HG03558 (cell line): ENCODE measurements around the gene RAET1G.
"Not testable (repeated sequence)": the region's sequence is repeated elsewhere in the genome, so short reads cannot be mapped to it uniquely, and the experiment has no call there.

ENCODE experiments used
- ATAC-seq: cut with Tn5 transposase; IDR thresholded peaks from one replicate; pipeline ENCODE4 v1.9.1; 2021; ENCODE audit warnings: moderate number of reproducible peaks; ENCODE audit not compliant: unreplicated experiment; ENCODE audit errors: extremely low read depth

RAET1G gene

GRCh38 chr6:149922642-149923326 is at the start of gene RAET1G:
TSS of gene RAET1G (minus strand) at chr6:149923121. CDS start at chr6:149923010, 111 bp downstream.
- no peak for ATAC-seq

GRCh38 chr6:149969635-149970034 is 46.7 kb upstream of the RAET1G start:
- ATAC-seq = no peak

- ATAC-seq = not testable (repeated sequence)
These were observed 46.0 kb upstream of the RAET1G start for GRCh38 chr6:149968909-149969308.

- ATAC-seq = not testable (repeated sequence)
These were observed 45.1 kb upstream of the RAET1G start for GRCh38 chr6:149967999-149968398.

GRCh38 chr6:149967591-149967990 is 44.7 kb upstream of the RAET1G start:
- no peak for ATAC-seq

- ATAC-seq = not testable (repeated sequence)
These were observed 43.4 kb upstream of the RAET1G start for GRCh38 chr6:149966319-149966718.

GRCh38 chr6:149965194-149966020 is 42.5 kb upstream of the RAET1G start:
- ATAC-seq = no peak

- ATAC-seq = no peak
These were observed 41.6 kb upstream of the RAET1G start for GRCh38 chr6:149964308-149965193.

- ATAC-seq = no peak
These were observed 40.8 kb upstream of the RAET1G start, which contains the start of gene ULBP1 for GRCh38 chr6:149963462-149964307. TSS of gene ULBP1 (plus strand) at chr6:149963943. CDS start at chr6:149964050, 107 bp downstream.

GRCh38 chr6:149963212-149963461 is 40.2 kb upstream of the RAET1G start:
- ATAC-seq = no peak

GRCh38 chr6:149962461-149963211 is 39.7 kb upstream of the RAET1G start:
- ATAC-seq = no peak

GRCh38 chr6:149961728-149962425 is 39.0 kb upstream of the RAET1G start:
- no peak for ATAC-seq

- ATAC-seq = no peak
These were observed 37.6 kb upstream of the RAET1G start for GRCh38 chr6:149960488-149960887.

GRCh38 chr6:149959806-149960205 is 36.9 kb upstream of the RAET1G start:
- ATAC-seq = not testable (repeated sequence)

- ATAC-seq = not testable (repeated sequence)
These were observed 35.2 kb upstream of the RAET1G start for GRCh38 chr6:149958124-149958523.

- not testable (repeated sequence) for ATAC-seq
These were observed 32.9 kb upstream of the RAET1G start for GRCh38 chr6:149955654-149956317.

GRCh38 chr6:149954984-149955653 is 32.2 kb upstream of the RAET1G start:
- not testable (repeated sequence) for ATAC-seq
